Measurements from ENCODE around the gene CD58. TPM values are rescaled to one million over a fixed set of nuclear protein-coding genes. Genes with fewer than 3 reads are reported as not detected.

The CD58 gene
- total RNA-seq, 1 experiment from 2014 or later: 8.2 TPM

- Histone ChIP-seq H3K36me3 (ENCODE audit: insufficient read depth, low read length, poor library complexity, severe bottlenecking) (no peaks in the 10 kb centered on the region), H3K27me3 (replicated peaks; ENCODE audit: insufficient read depth, low read depth, low read length, poor library complexity) (no peaks in the 10 kb centered on the region), H3K9me3 (ENCODE audit: low read depth, low read length, poor library complexity, severe bottlenecking) (no peaks in the 10 kb centered on the region), H3K4me1 (ENCODE audit: insufficient read depth, low read length, poor library complexity, severe bottlenecking) (no peaks in the 10 kb centered on the region), H3K4me3 (ENCODE audit: low read depth, low read length, poor library complexity, severe bottlenecking) (no peak overlapping the region), H3K27ac (ENCODE audit: low read depth, low read length, poor library complexity, severe bottlenecking) (no peak overlapping the region)
- no TSS peak for BruUV-seq (replicated peaks)
- TF ChIP-seq CTCF (conservative IDR thresholded peaks at IDR 0.05; ENCODE audit: low read depth, low read length) (no peak), EZH2 (IDR thresholded peaks at IDR 0.05; ENCODE audit: borderline replicate concordance, low read depth, low read length, poor library complexity, severe bottlenecking) (no peak)
- POLR2A ChIA-PET (ENCODE audit: low non-redundant PET): interaction anchor here (0.7 kb wide), 1 partner anchor 76 kb away, joined by 4 read pairs; no protein-coding TSS in a partner anchor
- DNase-seq (ENCODE audit: low spot score): no peak
- CTCF ChIA-PET: no interaction called here
- intact Hi-C loops (cut with micrococcal nuclease; ENCODE audit: unreplicated experiment): no loop called here
Measured at GRCh38 chr1:116538544-116538943, 32.3 kb downstream of the CD58 start.

DNA sequence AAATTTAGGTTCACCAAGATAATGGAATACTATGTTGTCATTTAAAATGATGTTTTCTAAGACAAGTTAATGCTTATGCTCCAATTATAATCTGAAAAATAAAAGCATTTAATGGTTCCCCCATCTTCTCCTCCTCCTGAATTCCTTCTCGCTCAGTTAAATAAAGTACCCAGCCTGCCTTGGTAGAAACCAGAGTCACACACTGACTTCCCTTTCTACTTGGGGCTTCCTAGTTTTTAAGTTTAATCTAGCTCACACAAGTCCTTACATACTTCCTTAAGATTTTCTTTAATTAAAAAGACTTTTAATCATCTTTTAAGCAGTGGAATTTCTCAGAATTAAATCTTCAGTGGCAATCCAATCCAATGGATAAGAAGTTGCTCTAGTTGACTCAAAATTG is 32.9 kb downstream of the CD58 start:
- ChIA-PET CTCF (no interaction called here), POLR2A (ENCODE audit: low non-redundant PET) (no interaction called here)
- H3K27me3 ChIP-seq (replicated peaks; ENCODE audit: insufficient read depth, low read depth, low read length, poor library complexity): no peaks in the 10 kb centered on the region
- intact Hi-C loops (cut with micrococcal nuclease; ENCODE audit: unreplicated experiment): no loop called here
- H3K4me1 ChIP-seq (ENCODE audit: insufficient read depth, low read length, poor library complexity, severe bottlenecking): no peaks in the 10 kb centered on the region
- H3K27ac ChIP-seq (ENCODE audit: low read depth, low read length, poor library complexity, severe bottlenecking): no peak overlapping the region
- no peak for DNase-seq (ENCODE audit: low spot score)
- no peaks in the 10 kb centered on the region for H3K9me3 ChIP-seq (ENCODE audit: low read depth, low read length, poor library complexity, severe bottlenecking)
- no peak overlapping the region for H3K4me3 ChIP-seq (ENCODE audit: low read depth, low read length, poor library complexity, severe bottlenecking)
- TF ChIP-seq EZH2 (IDR thresholded peaks at IDR 0.05; ENCODE audit: borderline replicate concordance, low read depth, low read length, poor library complexity, severe bottlenecking) (no peak), CTCF (conservative IDR thresholded peaks at IDR 0.05; ENCODE audit: low read depth, low read length) (no peak)
- H3K36me3 ChIP-seq (ENCODE audit: insufficient read depth, low read length, poor library complexity, severe bottlenecking): no peaks in the 10 kb centered on the region
- no TSS peak for BruUV-seq (replicated peaks)

DNA sequence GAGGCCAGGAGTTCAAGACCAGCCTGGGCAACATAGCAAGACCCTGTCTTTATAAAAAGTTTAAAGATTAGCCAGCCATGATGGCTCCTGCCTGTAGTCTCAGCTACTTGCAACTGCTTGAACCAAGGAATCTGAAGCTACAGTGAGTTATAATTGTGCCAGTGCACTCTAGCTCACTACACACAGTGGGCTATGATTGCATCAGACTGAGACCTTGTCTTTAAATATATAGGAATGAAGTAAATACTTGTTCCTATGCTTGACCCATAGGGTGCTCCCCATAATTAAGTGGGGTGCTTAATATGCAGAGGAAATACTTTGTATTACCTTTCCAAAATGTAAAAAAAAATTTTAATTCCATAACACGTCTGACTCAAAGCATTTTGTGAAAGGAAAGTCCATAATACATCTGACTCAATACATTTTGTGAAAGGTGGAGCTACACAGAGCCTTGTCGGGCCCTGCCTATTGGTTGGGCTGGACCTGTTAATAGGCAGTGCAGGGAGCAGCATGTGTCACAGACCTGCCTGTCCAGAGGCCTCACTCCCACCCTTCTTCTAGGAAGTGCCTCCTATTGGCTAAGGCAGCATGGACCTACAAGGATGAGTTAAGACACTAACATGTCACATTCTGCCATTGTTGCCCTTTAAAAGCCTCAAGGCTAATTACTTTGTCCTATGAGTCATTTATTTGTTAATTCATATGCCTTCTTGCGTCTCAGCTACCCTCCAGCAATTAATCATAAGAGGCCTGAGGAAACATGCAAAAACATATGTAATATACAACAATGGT is 33.6 kb downstream of the CD58 start:
- no TSS peak for BruUV-seq (replicated peaks)
- no peaks in the 10 kb centered on the region for H3K9me3 ChIP-seq (ENCODE audit: low read depth, low read length, poor library complexity, severe bottlenecking)
- H3K27me3 ChIP-seq (replicated peaks; ENCODE audit: insufficient read depth, low read depth, low read length, poor library complexity): no peaks in the 10 kb centered on the region
- no peaks in the 10 kb centered on the region for H3K4me1 ChIP-seq (ENCODE audit: insufficient read depth, low read length, poor library complexity, severe bottlenecking)
- DNase-seq (ENCODE audit: low spot score): peak; percentile 18
- H3K36me3 ChIP-seq (ENCODE audit: insufficient read depth, low read length, poor library complexity, severe bottlenecking): no peaks in the 10 kb centered on the region
- intact Hi-C loops (cut with micrococcal nuclease; ENCODE audit: unreplicated experiment): no loop called here
- TF ChIP-seq CTCF (conservative IDR thresholded peaks at IDR 0.05; ENCODE audit: low read depth, low read length): no peak
- TF ChIP-seq EZH2 (IDR thresholded peaks at IDR 0.05; ENCODE audit: borderline replicate concordance, low read depth, low read length, poor library complexity, severe bottlenecking): no peak
- POLR2A ChIA-PET (ENCODE audit: low non-redundant PET): no interaction called here
- CTCF ChIA-PET: no interaction called here
- peak overlapping the region; percentile 21 for H3K27ac ChIP-seq (ENCODE audit: low read depth, low read length, poor library complexity, severe bottlenecking)
- H3K4me3 ChIP-seq (ENCODE audit: low read depth, low read length, poor library complexity, severe bottlenecking): no peak overlapping the region

Measured in A673 (cell line).